IMR-90 (cell line): ENCODE data around the gene CASP8AP2. TPM values are rescaled to one million over a fixed set of nuclear protein-coding genes. Genes with fewer than 3 reads are reported as not detected.

Experiments
- ATAC-seq: fragments of 200-7000 bp; cut with Tn5 transposase; 2 replicates; pipeline ENCODE4 v1.9.1; 2020; ENCODE audit warnings: low read depth, mild to moderate bottlenecking, moderate library complexity
- BruUV-seq: library from RNA; stranded (reverse); fragments of 400-500 nt; replicated peaks from 2 replicates; lab custom pipeline; 2021; lab: Mats Ljungman, UMichigan
- CTCF ChIA-PET: fragments of 300-600 bp; formaldehyde crosslinking; extraction: SDS; loops from one replicate; lab custom pipeline; 2021; ENCODE audit warnings: antibody characterized with exemption; lab: Yijun Ruan, JAX
- POLR2A ChIA-PET: fragments of 300-600 bp; sonication (Branson Sonifier 250); formaldehyde crosslinking; loops from one replicate; lab custom pipeline; 2022; ENCODE audit warnings: antibody characterized with exemption; ENCODE audit not compliant: unreplicated experiment; lab: Charles Lee
- DNase-seq: peaks from one replicate; pipeline ENCODE4 v3.0.0; 2013
- H2AFZ ChIP-seq: replicated peaks from 2 replicates; pipeline ENCODE3; 2013; ENCODE audit warnings: low read length, mild to moderate bottlenecking; ENCODE audit not compliant: poor library complexity
- H2AK5ac ChIP-seq: 2 replicates; pipeline ENCODE4 v1.6.1; 2013; ENCODE audit warnings: low read depth, low read length, inconsistent platforms
- H2AK9ac ChIP-seq: replicated peaks from 2 replicates; pipeline ENCODE3; 2013; ENCODE audit warnings: mild to moderate bottlenecking, low read depth, low read length, moderate library complexity; ENCODE audit not compliant: poor library complexity
- H2BK120ac ChIP-seq: 2 replicates; pipeline ENCODE4 v1.6.1; 2013; ENCODE audit warnings: low read depth, low read length, inconsistent platforms
- H2BK15ac ChIP-seq: 3 replicates; pipeline ENCODE4 v1.6.1; 2013; ENCODE audit warnings: low read depth, low read length, inconsistent platforms
- H2BK20ac ChIP-seq: 2 replicates; pipeline ENCODE4 v1.6.1; 2013; ENCODE audit warnings: low read depth, mild to moderate bottlenecking, inconsistent platforms, low read length, moderate library complexity
- H2BK5ac ChIP-seq: 2 replicates; pipeline ENCODE4 v1.6.1; 2013; ENCODE audit warnings: mild to moderate bottlenecking, low read depth, low read length, inconsistent platforms; ENCODE audit not compliant: poor library complexity, severe bottlenecking
- H3K14ac ChIP-seq: replicated peaks from 2 replicates; pipeline ENCODE4 v1.6.1; 2013; ENCODE audit warnings: low read depth, low read length, inconsistent platforms
- H3K18ac ChIP-seq: 2 replicates; pipeline ENCODE4 v1.6.1; 2013; ENCODE audit warnings: low read depth, low read length, control low read depth
- H3K23ac ChIP-seq: 2 replicates; pipeline ENCODE4 v1.6.1; 2013; ENCODE audit warnings: low read depth, low read length, inconsistent platforms
- H3K27ac ChIP-seq: 2 replicates; pipeline ENCODE4 v1.5.1; 2013; ENCODE audit warnings: mild to moderate bottlenecking, control low read depth, low read length; ENCODE audit not compliant: insufficient read depth
- H3K27me3 ChIP-seq: 2 replicates; pipeline ENCODE4 v1.6.1; 2013; ENCODE audit warnings: low read length; ENCODE audit not compliant: control insufficient read depth, insufficient read depth
- H3K36me3 ChIP-seq: 2 replicates; pipeline ENCODE4 v1.6.1; 2013; ENCODE audit warnings: low read length, mixed read lengths; ENCODE audit not compliant: control insufficient read depth, insufficient read depth
- H3K4ac ChIP-seq: 2 replicates; pipeline ENCODE4 v1.6.1; 2013; ENCODE audit warnings: low read depth, low read length, inconsistent platforms
- H3K4me1 ChIP-seq: 2 replicates; pipeline ENCODE4 v1.6.1; 2013; ENCODE audit warnings: low read length, mixed read lengths; ENCODE audit not compliant: control insufficient read depth, insufficient read depth
- H3K4me2 ChIP-seq: 2 replicates; pipeline ENCODE4 v1.6.1; 2013; ENCODE audit warnings: low read depth, mild to moderate bottlenecking, control low read depth, low read length, moderate library complexity
- H3K4me3 ChIP-seq: 2 replicates; pipeline ENCODE4 v1.5.1; 2013; ENCODE audit warnings: low read depth, mild to moderate bottlenecking, control low read depth, low read length, moderate library complexity; ENCODE audit not compliant: insufficient read depth
- H3K56ac ChIP-seq: 2 replicates; pipeline ENCODE4 v1.6.1; 2013; ENCODE audit warnings: low read length, inconsistent platforms; ENCODE audit not compliant: insufficient read depth; ENCODE audit errors: extremely low read depth
- H3K79me1 ChIP-seq, 2 experiments: 2 replicates each; pipeline ENCODE4 v1.6.1; 2013; ENCODE audit warnings: low read length in 2 of 2, inconsistent platforms in 1 of 2, low read depth in 1 of 2
- H3K9ac ChIP-seq: 2 replicates; pipeline ENCODE4 v1.6.1; 2013; ENCODE audit warnings: low read depth, low read length, control low read depth
- H3K9me1 ChIP-seq: 2 replicates; pipeline ENCODE4 v1.6.1; 2013; ENCODE audit warnings: low read length, inconsistent platforms; ENCODE audit not compliant: insufficient read depth
- H3K9me3 ChIP-seq: 2 replicates; pipeline ENCODE4 v1.6.1; 2013; ENCODE audit warnings: low read length; ENCODE audit not compliant: control insufficient read depth, insufficient read depth
- H4K20me1 ChIP-seq: 2 replicates; pipeline ENCODE4 v1.6.1; 2013; ENCODE audit warnings: low read length, inconsistent platforms; ENCODE audit not compliant: insufficient read depth
- H4K5ac ChIP-seq: 2 replicates; pipeline ENCODE4 v1.6.1; 2013; ENCODE audit warnings: mild to moderate bottlenecking, low read depth, low read length, control low read depth
- H4K8ac ChIP-seq, 2 experiments: 2 replicates each; pipeline ENCODE4 v1.6.1; 2013; ENCODE audit warnings: low read depth in 2 of 2, low read length in 2 of 2, control low read depth in 1 of 2, inconsistent platforms in 1 of 2
- H4K91ac ChIP-seq: 2 replicates; pipeline ENCODE4 v1.6.1; 2013; ENCODE audit warnings: low read depth, low read length, inconsistent platforms; ENCODE audit not compliant: insufficient read depth
- CEBPB ChIP-seq: IDR thresholded peaks from 2 replicates; pipeline ENCODE4 v1.6.1; 2012; ENCODE audit warnings: low read depth, low read length, improper control_type of control experiment
- MAFK ChIP-seq: IDR thresholded peaks from 2 replicates; pipeline ENCODE4 v1.6.1; 2012; ENCODE audit warnings: low read depth, low read length, improper control_type of control experiment
- NFE2L2 ChIP-seq: fragments of 150-350 bp; IDR thresholded peaks from 2 replicates; pipeline ENCODE4 v1.6.1; 2016; ENCODE audit warnings: low read depth, mild to moderate bottlenecking, low read length
- RCOR1 ChIP-seq: IDR thresholded peaks from 2 replicates; pipeline ENCODE4 v1.6.1; 2012; ENCODE audit warnings: mild to moderate bottlenecking, low read length, improper control_type of control experiment; ENCODE audit not compliant: insufficient replicate concordance
- WGBS, 2 experiments: methylation state at CpG; one replicate each; pipeline versions ENCODE4 v1.1.5 to v1.1.7; 2013; ENCODE audit warnings: missing lambda C conversion rate in 2 of 2; ENCODE audit not compliant: insufficient read length in 1 of 2; ENCODE audit errors: extremely low coverage in 2 of 2; 5-methylcytosine and 5-hydroxymethylcytosine counted together
- dilution Hi-C: fragments of 300-500 bp; cut with HindIII; formaldehyde crosslinking; loops from one replicate; pipeline ENCODE4 v1.14.3; 2018; ENCODE audit warnings: low sequenced_read_pairs; ENCODE audit not compliant: unreplicated experiment
- in situ Hi-C: fragments of 300-500 bp; cut with MboI; formaldehyde crosslinking; loops from 3 replicates; pipeline ENCODE4 v1.14.3; 2019; ENCODE audit warnings: low sequenced_read_pairs, inconsistent platforms, mixed read lengths
- intact Hi-C: fragments of 100-400 bp; cut with micrococcal nuclease; formaldehyde crosslinking; loops from 2 replicates; pipeline ENCODE4 v1.10.0; 2022
- polyA plus RNA-seq, 3 experiments: library from polyadenylated mRNA; depleted of rRNA; stranded (reverse); fragments of >200 nt; gene quantifications; 2 replicates each; pipeline ENCODE4 v1.2.3, GENCODE V29; 2012; ENCODE audit warnings: low replicate concordance in 1 of 3
- total RNA-seq: library from RNA; depleted of rRNA; stranded (reverse); fragments of >200 nt; gene quantifications from 2 replicates; pipeline ENCODE4 v1.2.3, GENCODE V29; 2012

CASP8AP2 gene
- total and polyA plus RNA-seq, 2 of the 4 experiments (the other 2 are of a cell fraction) = 5.0 to 11.1 TPM

GRCh38 chr6:89789980-89790379 lies 39.7 kb upstream of the CASP8AP2 start:
- Histone ChIP-seq H3K9me3 (no peaks in the 10 kb centered on the region), H2AK9ac (no peak overlapping the region), H3K27me3 (no peaks in the 10 kb centered on the region), H3K4me3 (no peak overlapping the region), H3K4me2 (no peak overlapping the region), H4K5ac (no peak overlapping the region), H3K27ac (no peak overlapping the region), H3K56ac (no peak overlapping the region), H3K9me1 (no peaks in the 10 kb centered on the region), H2BK5ac (no peak overlapping the region), H2BK15ac (no peak overlapping the region), H4K91ac (no peak overlapping the region), H3K18ac (no peak overlapping the region), H2BK20ac (no peak overlapping the region), H2AK5ac (no peak overlapping the region), H2AFZ (no peak overlapping the region), H3K14ac (no peak overlapping the region), H3K4ac (no peak overlapping the region), H4K20me1 (no peaks in the 10 kb centered on the region), H3K4me1 (no peaks in the 10 kb centered on the region), H3K9ac (no peak overlapping the region), H4K8ac (no peak overlapping the region), H3K23ac (no peak overlapping the region), H3K79me1 (peaks cover 3 to 5% of the 10 kb centered on the region in 2 experiments; a peak in 1 of 4 replicates), H2BK120ac (no peak overlapping the region), H3K36me3 (peaks cover 15% of the 10 kb centered on the region)
- dilution Hi-C loops = no loop called here
- DNase-seq (no peak), ATAC-seq (no peak)
- intact Hi-C loops = no loop called here
- CTCF ChIA-PET = no interaction called here
- no peak for TF ChIP-seq RCOR1
- no peak for TF ChIP-seq MAFK
- no peak for TF ChIP-seq NFE2L2
- TF ChIP-seq CEBPB = no peak
- no CpG with 5 or more reads among the region's 1 CpG for WGBS, 2 experiments
- BruUV-seq = no TSS peak
- in situ Hi-C loops = no loop called here
- POLR2A ChIA-PET = no interaction called here
